ENCODE results near the gene ARHGEF1. TPM values are rescaled to one million over a fixed set of nuclear protein-coding genes. Genes with fewer than 3 reads are reported as not detected.

ARHGEF1 gene
- total RNA-seq, 1 donor from 2014 or later: 70.5 TPM

DNA sequence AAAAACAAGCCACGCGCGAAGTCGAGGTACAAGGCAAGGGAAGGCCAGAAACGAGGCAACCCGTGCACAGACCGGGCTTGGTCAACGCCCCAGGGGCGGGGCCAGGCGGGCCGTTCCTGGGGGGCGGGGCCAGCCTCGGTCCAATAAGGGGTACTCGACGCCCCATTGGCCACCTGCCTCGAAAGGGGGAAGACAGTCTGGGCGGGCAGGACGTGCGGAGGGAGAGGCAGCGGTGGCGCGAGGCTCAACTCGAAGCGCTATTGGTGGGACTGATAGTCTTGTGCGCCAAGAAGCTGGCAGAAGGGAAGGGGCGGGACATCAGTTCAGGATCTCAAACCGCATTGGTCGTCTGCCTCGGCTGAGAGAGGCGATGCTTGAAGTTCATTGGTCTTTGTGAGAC lies 38.4 kb upstream of the ARHGEF1 start, which contains the start of gene LYPD4:
Gene LYPD4 (minus strand): TSS at position 83 of the 400 bp plus-strand sequence. CDS start 5,398 bp downstream, outside the sequence.
- H3K27ac Mint-ChIP-seq (ENCODE audit: unreplicated experiment): no peak within 1 kb of the TSS
- H3K9me3 Mint-ChIP-seq (ENCODE audit: low read depth): peaks cover 3% of the 10 kb centered on the region
- no peaks in the 10 kb centered on the region for H3K4me1 Mint-ChIP-seq (ENCODE audit: low read depth)
- peaks cover 32% of the 10 kb centered on the region for H3K27me3 Mint-ChIP-seq (ENCODE audit: low read depth)
- peak; percentile 77 for DNase-seq (ENCODE audit: low spot score)
- H3K4me3 Mint-ChIP-seq (ENCODE audit: unreplicated experiment): no peak within 1 kb of the TSS
- TF ChIP-seq, protein P1, sequence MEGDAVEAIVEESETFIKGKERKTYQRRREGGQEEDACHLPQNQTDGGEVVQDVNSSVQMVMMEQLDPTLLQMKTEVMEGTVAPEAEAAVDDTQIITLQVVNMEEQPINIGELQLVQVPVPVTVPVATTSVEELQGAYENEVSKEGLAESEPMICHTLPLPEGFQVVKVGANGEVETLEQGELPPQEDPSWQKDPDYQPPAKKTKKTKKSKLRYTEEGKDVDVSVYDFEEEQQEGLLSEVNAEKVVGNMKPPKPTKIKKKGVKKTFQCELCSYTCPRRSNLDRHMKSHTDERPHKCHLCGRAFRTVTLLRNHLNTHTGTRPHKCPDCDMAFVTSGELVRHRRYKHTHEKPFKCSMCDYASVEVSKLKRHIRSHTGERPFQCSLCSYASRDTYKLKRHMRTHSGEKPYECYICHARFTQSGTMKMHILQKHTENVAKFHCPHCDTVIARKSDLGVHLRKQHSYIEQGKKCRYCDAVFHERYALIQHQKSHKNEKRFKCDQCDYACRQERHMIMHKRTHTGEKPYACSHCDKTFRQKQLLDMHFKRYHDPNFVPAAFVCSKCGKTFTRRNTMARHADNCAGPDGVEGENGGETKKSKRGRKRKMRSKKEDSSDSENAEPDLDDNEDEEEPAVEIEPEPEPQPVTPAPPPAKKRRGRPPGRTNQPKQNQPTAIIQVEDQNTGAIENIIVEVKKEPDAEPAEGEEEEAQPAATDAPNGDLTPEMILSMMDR (IDR thresholded peaks at IDR 0.05): no peak
- H3K36me3 Mint-ChIP-seq (ENCODE audit: low read depth): no peaks in the 10 kb centered on the region

DNA sequence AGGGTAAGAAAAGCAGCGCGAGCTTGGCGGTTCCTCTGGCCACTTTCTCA lies 38.2 kb upstream of the ARHGEF1 start, which contains the start of gene DMRTC2:
Gene DMRTC2 (plus strand): TSS at position 42 of the 50 bp plus-strand sequence. CDS start 2,387 bp downstream, outside the sequence.
- TF ChIP-seq, protein P1 (IDR thresholded peaks at IDR 0.05): no peak
- no peak within 1 kb of the TSS for H3K4me3 Mint-ChIP-seq (ENCODE audit: unreplicated experiment)
- no peaks in the 10 kb centered on the region for H3K36me3 Mint-ChIP-seq (ENCODE audit: low read depth)
- no peak within 1 kb of the TSS for H3K27ac Mint-ChIP-seq (ENCODE audit: unreplicated experiment)
- peaks cover 31% of the 10 kb centered on the region for H3K27me3 Mint-ChIP-seq (ENCODE audit: low read depth)
- DNase-seq (ENCODE audit: low spot score): no peak
- H3K4me1 Mint-ChIP-seq (ENCODE audit: low read depth): no peaks in the 10 kb centered on the region
- peaks cover 3% of the 10 kb centered on the region for H3K9me3 Mint-ChIP-seq (ENCODE audit: low read depth)

DNA sequence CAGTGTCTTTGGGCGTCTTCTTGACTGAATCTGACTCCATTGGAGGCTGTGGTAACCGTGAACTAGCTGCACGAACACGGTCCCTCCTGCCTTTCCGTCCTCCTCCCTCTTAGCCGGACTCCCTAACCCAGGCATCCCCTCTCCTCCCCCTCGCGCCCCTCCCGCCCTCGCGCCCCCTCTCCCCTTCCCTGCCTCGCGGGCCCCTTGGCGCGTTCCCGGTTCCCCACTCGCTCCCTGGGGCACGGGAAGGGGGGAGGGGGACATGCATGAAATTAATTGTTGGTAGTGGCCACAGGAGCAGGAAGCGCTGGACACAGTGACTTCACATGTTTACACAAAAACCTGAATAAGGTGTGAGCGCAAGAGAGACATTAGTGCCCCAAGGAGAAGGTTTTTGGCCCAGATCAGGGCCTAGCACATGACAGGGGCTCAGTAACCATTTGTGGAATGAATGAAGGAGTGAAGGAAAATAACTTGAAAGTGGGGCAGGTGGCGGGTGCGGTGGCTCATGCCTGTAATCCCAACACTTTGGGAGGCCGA lies 37.9 kb upstream of the ARHGEF1 start:
- H3K4me3 Mint-ChIP-seq (ENCODE audit: unreplicated experiment): no peak overlapping the region
- no peak for DNase-seq (ENCODE audit: low spot score)
- no peaks in the 10 kb centered on the region for H3K36me3 Mint-ChIP-seq (ENCODE audit: low read depth)
- peaks cover 3% of the 10 kb centered on the region for H3K9me3 Mint-ChIP-seq (ENCODE audit: low read depth)
- no peak overlapping the region for H3K27ac Mint-ChIP-seq (ENCODE audit: unreplicated experiment)
- H3K4me1 Mint-ChIP-seq (ENCODE audit: low read depth): no peaks in the 10 kb centered on the region
- peaks cover 29% of the 10 kb centered on the region for H3K27me3 Mint-ChIP-seq (ENCODE audit: low read depth)
- TF ChIP-seq, protein P1 (IDR thresholded peaks at IDR 0.05): no peak

DNA sequence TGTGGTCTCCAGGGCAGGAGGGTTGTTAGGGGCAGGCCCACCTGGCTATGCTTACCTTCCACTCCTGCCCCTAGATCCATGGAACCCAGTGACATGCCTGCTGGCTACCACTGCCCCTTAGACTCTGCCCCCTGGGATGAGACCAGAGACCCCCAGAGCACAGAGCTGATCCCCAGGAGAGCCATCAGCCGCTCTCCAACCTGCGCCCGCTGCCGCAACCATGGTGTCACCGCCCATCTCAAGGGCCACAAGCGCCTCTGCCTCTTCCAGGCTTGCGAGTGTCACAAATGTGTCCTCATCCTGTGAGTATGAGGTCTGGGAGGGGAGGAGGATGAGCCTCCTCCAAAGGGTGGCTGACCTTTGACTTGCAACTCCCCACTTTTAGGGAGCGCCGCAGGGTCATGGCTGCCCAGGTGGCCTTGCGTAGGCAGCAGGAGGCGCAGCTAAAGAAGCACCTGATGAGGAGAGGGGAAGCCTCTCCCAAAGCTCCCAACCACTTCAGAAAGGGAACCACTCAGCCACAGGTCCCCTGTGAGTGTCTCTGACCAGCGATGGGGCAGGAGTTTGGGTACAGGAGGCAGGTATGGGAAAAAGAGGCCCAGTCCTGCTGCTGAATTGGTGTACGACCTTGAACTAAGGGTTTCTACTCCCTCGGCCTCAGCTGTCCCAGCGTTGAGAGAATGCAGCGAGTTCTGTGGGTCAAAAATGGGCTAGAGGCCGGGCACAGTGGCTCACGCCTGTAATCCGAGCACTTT lies 35.5 kb upstream of the ARHGEF1 start:
- H3K4me1 Mint-ChIP-seq (ENCODE audit: low read depth): no peaks in the 10 kb centered on the region
- peaks cover 39% of the 10 kb centered on the region for H3K27me3 Mint-ChIP-seq (ENCODE audit: low read depth)
- peak; percentile 67 for DNase-seq (ENCODE audit: low spot score)
- no peaks in the 10 kb centered on the region for H3K36me3 Mint-ChIP-seq (ENCODE audit: low read depth)
- TF ChIP-seq, protein P1 (IDR thresholded peaks at IDR 0.05): no peak
- no peak overlapping the region for H3K27ac Mint-ChIP-seq (ENCODE audit: unreplicated experiment)
- no peak overlapping the region for H3K4me3 Mint-ChIP-seq (ENCODE audit: unreplicated experiment)
- peaks cover 3% of the 10 kb centered on the region for H3K9me3 Mint-ChIP-seq (ENCODE audit: low read depth)

DNA sequence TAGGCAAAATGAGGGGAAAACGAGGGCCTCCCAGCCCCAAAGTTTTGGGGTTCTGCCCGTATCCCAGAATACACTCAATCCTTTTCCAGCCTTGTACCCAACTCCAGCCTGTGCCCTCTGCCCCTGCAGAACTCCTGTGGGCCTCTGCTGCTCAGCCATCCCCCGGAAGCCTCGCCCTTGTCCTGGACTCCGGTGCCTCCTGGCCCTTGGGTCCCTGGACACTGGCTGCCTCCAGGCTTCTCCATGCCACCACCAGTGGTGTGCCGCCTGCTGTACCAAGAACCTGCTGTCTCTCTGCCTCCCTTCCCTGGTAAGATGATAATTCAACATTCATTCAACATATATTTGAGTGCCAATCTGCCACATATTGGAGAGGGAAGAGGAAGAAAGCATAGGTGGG lies 34.3 kb upstream of the ARHGEF1 start:
- TF ChIP-seq, protein P1 (IDR thresholded peaks at IDR 0.05): no peak
- no peak overlapping the region for H3K4me3 Mint-ChIP-seq (ENCODE audit: unreplicated experiment)
- no peaks in the 10 kb centered on the region for H3K4me1 Mint-ChIP-seq (ENCODE audit: low read depth)
- H3K9me3 Mint-ChIP-seq (ENCODE audit: low read depth): peaks cover 3% of the 10 kb centered on the region
- H3K27me3 Mint-ChIP-seq (ENCODE audit: low read depth): peaks cover 45% of the 10 kb centered on the region
- peak; percentile 67 for DNase-seq (ENCODE audit: low spot score)
- no peaks in the 10 kb centered on the region for H3K36me3 Mint-ChIP-seq (ENCODE audit: low read depth)
- H3K27ac Mint-ChIP-seq (ENCODE audit: unreplicated experiment): no peak overlapping the region
